K562 (cell line): ENCODE results near the gene SLC30A10. TPM values are rescaled to one million over a fixed set of nuclear protein-coding genes. Genes with fewer than 3 reads are reported as not detected.

Experiments used
- ARNT ChIP-seq, 2 experiments: fragments of 450-650 bp; IDR thresholded peaks; 2 replicates each; pipeline ENCODE4 v1.6.1; 2016; ENCODE audit warnings: mild to moderate bottlenecking in 1 of 2
- ATF3 ChIP-seq, 2 experiments: fragments of 450-650 bp in 1 of 2; sonication (generic) in 1 of 2; formaldehyde crosslinking in 1 of 2; IDR thresholded peaks in 1 of 2; conservative IDR thresholded peaks in 1 of 2; 2 replicates each; pipeline versions ENCODE4 v1.6.1 to v1.8.1; 2016 to 2023; ENCODE audit warnings: mild to moderate bottlenecking in 2 of 2, moderate library complexity in 2 of 2, inconsistent platforms in 1 of 2, missing genetic modification reagents in 1 of 2
- ATF4 ChIP-seq: fragments of 450-650 bp; formaldehyde crosslinking; IDR thresholded peaks from 2 replicates; pipeline ENCODE4 v1.4.0; 2022; ENCODE audit warnings: mild to moderate bottlenecking, moderate library complexity
- BMI1 ChIP-seq: fragments of 150-350 bp; IDR thresholded peaks from 2 replicates; pipeline ENCODE4 v1.6.1; 2014; ENCODE audit warnings: low read length
- CBFA2T2 ChIP-seq: fragments of 450-650 bp; conservative IDR thresholded peaks from 2 replicates; pipeline ENCODE4 v1.6.1; 2017; ENCODE audit warnings: mild to moderate bottlenecking
- CHD1 ChIP-seq: fragments of 200-600 bp; sonication (generic); IDR thresholded peaks from one replicate; pipeline ENCODE4 v1.6.1; 2012; ENCODE audit warnings: mild to moderate bottlenecking, moderate library complexity, low read length, inconsistent platforms
- FOXK2 ChIP-seq, 2 experiments: fragments of 450-650 bp; IDR thresholded peaks in 1 of 2; conservative IDR thresholded peaks in 1 of 2; 2 replicates each; pipeline ENCODE4 v1.6.1; 2016; ENCODE audit warnings: low read depth in 2 of 2, mild to moderate bottlenecking in 1 of 2
- HDAC1 ChIP-seq, 2 experiments: fragments of 450-650 bp; IDR thresholded peaks; 2 replicates each; pipeline ENCODE4 v1.6.1; 2016 to 2017; ENCODE audit warnings: inconsistent platforms in 1 of 2, mild to moderate bottlenecking in 1 of 2, moderate library complexity in 1 of 2
- IRF2 ChIP-seq: sonication (generic); formaldehyde crosslinking; IDR thresholded peaks from 2 replicates; pipeline ENCODE4 v1.8.1; 2022; ENCODE audit warnings: mild to moderate bottlenecking, missing genetic modification reagents
- JUNB ChIP-seq: fragments of 450-650 bp; formaldehyde crosslinking; conservative IDR thresholded peaks from 2 replicates; pipeline ENCODE4 v1.4.0; 2020; ENCODE audit warnings: mild to moderate bottlenecking
- MAFF ChIP-seq: IDR thresholded peaks from 2 replicates; pipeline ENCODE4 v1.6.1; 2012; ENCODE audit warnings: low read length, improper control_type of control experiment
- MTA3 ChIP-seq: fragments of 450-650 bp; formaldehyde crosslinking; IDR thresholded peaks from 2 replicates; pipeline ENCODE4 v1.6.1; 2017; ENCODE audit warnings: mild to moderate bottlenecking, borderline replicate concordance
- POLR2A ChIP-seq: fragments of 450-650 bp; conservative IDR thresholded peaks from 2 replicates; pipeline ENCODE4 v1.6.1; 2016
- RFX5 ChIP-seq: IDR thresholded peaks from 2 replicates; pipeline ENCODE4 v1.6.1; 2011; ENCODE audit warnings: low read depth, mild to moderate bottlenecking, improper control_type of control experiment, low read length
- SUPT5H ChIP-seq: fragments of 450-650 bp; IDR thresholded peaks from 2 replicates; pipeline ENCODE4 v1.6.1; 2016
- ZBTB12 ChIP-seq: fragments of 250-450 bp; sonication (Bioruptor Pico); IDR thresholded peaks from 2 replicates; pipeline ENCODE4 v1.4.0; 2020
- ZBTB34 ChIP-seq: fragments of 250-450 bp; sonication (Bioruptor Pico); IDR thresholded peaks from 2 replicates; pipeline ENCODE4 v1.8.0; 2021; ENCODE audit warnings: mild to moderate bottlenecking, moderate library complexity
- ZFX ChIP-seq: sonication (generic); formaldehyde crosslinking; IDR thresholded peaks from 2 replicates; pipeline ENCODE4 v1.8.0; 2022; ENCODE audit warnings: mild to moderate bottlenecking, missing genetic modification reagents, moderate library complexity
- ZNF140 ChIP-seq: fragments of 250-450 bp; sonication (Bioruptor Pico); IDR thresholded peaks from 2 replicates; pipeline ENCODE4 v1.8.0; 2021; ENCODE audit warnings: moderate library complexity, mild to moderate bottlenecking, inconsistent platforms
- ZNF175 ChIP-seq: fragments of 200-800 bp; sonication (Bioruptor generic); IDR thresholded peaks from 2 replicates; pipeline ENCODE4 v1.6.1; 2016; ENCODE audit warnings: low read depth, mild to moderate bottlenecking, missing genetic modification characterization, missing compliant biosample characterization
- ZNF23 ChIP-seq: fragments of 250-450 bp; sonication (Bioruptor Pico); IDR thresholded peaks from 2 replicates; pipeline ENCODE4 v1.4.0; 2020; ENCODE audit warnings: mild to moderate bottlenecking
- ZNF384 ChIP-seq: IDR thresholded peaks from 2 replicates; pipeline ENCODE4 v1.6.1; 2012; ENCODE audit warnings: low read depth, low read length, improper control_type of control experiment
- ZNF512 ChIP-seq: IDR thresholded peaks from 2 replicates; pipeline ENCODE4 v1.6.1; 2016; ENCODE audit warnings: missing genetic modification characterization, missing compliant biosample characterization
- polyA plus RNA-seq, 8 experiments: library from polyadenylated mRNA; depleted of rRNA in 4 of 8; stranded (reverse) in 5 of 8; unstranded in 3 of 8; fragments of >200 nt; fragmentation: Nextera tagmentation in 2 of 8; fragmentation: Illumina TruSeq in 1 of 8; extraction: Ambion mirVana in 2 of 8; extraction: Trizol in 1 of 8; gene quantifications; 2 replicates each; pipeline versions ENCODE4 v1.2.1 to v1.2.3, GENCODE V29; 2011 to 2014; ENCODE audit warnings: inconsistent platforms in 1 of 8, missing spikeins in 1 of 8
- total RNA-seq, 7 experiments: library from RNA; depleted of rRNA in 6 of 7; stranded (reverse); fragments of >200 nt in 6 of 7; fragmentation: Illumina TruSeq in 2 of 7; extraction: Trizol in 2 of 7; gene quantifications; 2 replicates each; pipeline versions ENCODE4 v1.2.1 to v1.2.3, GENCODE V29; 2011 to 2021; ENCODE audit warnings: low replicate concordance in 1 of 7

The SLC30A10 gene
- total and polyA plus RNA-seq, 9 of the 15 experiments (the other 6 are each of a cell fraction or from before 2014, with no cell fraction given): 2.6 to 11.3 (median 7.1) TPM

GRCh38 chr1:219906924-219907771 lies 21.2 kb downstream of the SLC30A10 start (continued):
- TF ChIP-seq ZNF512 (tag) (peak; percentile 47; the same call in 1 of the 2 replicates), JUNB (CRISPR knock-in tag) (no peak), MTA3 (no peak), ZBTB12 (CRISPR knock-in tag) (peak; percentile 39; the same call in 1 of the 2 replicates), HDAC1 (IDR thresholded peaks at IDR 0.05) (peak; percentile 92 to 93), ZNF175 (CRISPR knock-in tag) (peak; percentile 78), ZFX (CRISPR knock-in tag) (no peak), CHD1 (no peak), SUPT5H (no peak), ZNF384 (peak; percentile 94), POLR2A (peak; percentile 41; the same call in 1 of the 2 replicates), MAFF (no peak; the same call in 1 of the 2 replicates), ZNF23 (CRISPR knock-in tag) (no peak), ZBTB34 (0 out of 2 replicates have a peak, but pooled peaks have one; percentile 60), ATF4 (CRISPR knock-in tag) (0 out of 2 replicates have a peak, but pooled peaks have one; percentile 48), RFX5 (no peak), CBFA2T2 (peak; percentile 99), FOXK2 (conservative IDR thresholded peaks at IDR 0.05 in 1 of 2, IDR thresholded peaks at IDR 0.05 in 1 of 2; ENCODE audit: low read depth in 2 of 2) (peak; percentile 68 to 72; a peak in 3 of 4 replicates), ATF3 (IDR thresholded peaks at IDR 0.05) (peak; percentile 85), ATF3 (CRISPR knock-in tag; conservative IDR thresholded peaks at IDR 0.05) (no peak; the same call in 1 of the 2 replicates), ZNF140 (no peak), ARNT (IDR thresholded peaks at IDR 0.05) (peak; percentile 56 to 88), BMI1 (no peak), IRF2 (CRISPR knock-in tag) (no peak)
